GM19467 (cell line): Measurements from ENCODE around the gene LPCAT4.
"Not testable (repeated sequence)": the region's sequence is repeated elsewhere in the genome, so short reads cannot be mapped to it uniquely, and the experiment has no call there.

ENCODE experiments used
- ATAC-seq: cut with Tn5 transposase; IDR thresholded peaks from one replicate; pipeline ENCODE4 v1.9.1; 2021; ENCODE audit warnings: mild to moderate bottlenecking, moderate library complexity; ENCODE audit not compliant: unreplicated experiment

Gene LPCAT4

GRCh38 chr15:34367101-34368081, at the start of gene LPCAT4:
TSS of gene LPCAT4 (minus strand) at chr15:34367196. CDS start at chr15:34367100, 96 bp downstream.
- ATAC-seq = peak; percentile 75

- ATAC-seq = not testable (repeated sequence)
Measured at GRCh38 chr15:34409511-34409910, 42.5 kb upstream of the LPCAT4 start.

DNA sequence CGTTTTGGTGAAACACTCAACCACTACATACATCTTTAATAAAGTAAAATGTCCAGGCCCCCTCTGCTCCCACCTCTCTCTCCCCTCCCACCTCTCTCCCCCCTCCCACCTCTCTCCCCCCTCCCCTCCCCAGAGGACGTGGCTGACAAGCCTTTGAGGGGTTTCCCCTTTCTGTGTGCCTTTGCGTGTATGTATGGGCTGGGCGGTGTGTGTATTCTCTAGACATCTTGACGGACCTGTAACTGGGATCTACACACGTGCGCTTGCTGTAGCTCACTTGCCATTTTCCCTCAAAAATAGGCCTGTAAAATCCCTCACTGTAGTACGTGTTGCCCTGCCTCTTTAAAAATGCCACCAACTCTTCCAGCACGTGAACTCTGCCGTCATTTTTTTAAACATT, 42.0 kb upstream of the LPCAT4 start:
- not testable (repeated sequence) for ATAC-seq

GRCh38 chr15:34403899-34404298, 36.9 kb upstream of the LPCAT4 start:
- ATAC-seq = peak; percentile 45

- peak; percentile 47 for ATAC-seq
Measured at GRCh38 chr15:34403160-34403598, 36.2 kb upstream of the LPCAT4 start.

DNA sequence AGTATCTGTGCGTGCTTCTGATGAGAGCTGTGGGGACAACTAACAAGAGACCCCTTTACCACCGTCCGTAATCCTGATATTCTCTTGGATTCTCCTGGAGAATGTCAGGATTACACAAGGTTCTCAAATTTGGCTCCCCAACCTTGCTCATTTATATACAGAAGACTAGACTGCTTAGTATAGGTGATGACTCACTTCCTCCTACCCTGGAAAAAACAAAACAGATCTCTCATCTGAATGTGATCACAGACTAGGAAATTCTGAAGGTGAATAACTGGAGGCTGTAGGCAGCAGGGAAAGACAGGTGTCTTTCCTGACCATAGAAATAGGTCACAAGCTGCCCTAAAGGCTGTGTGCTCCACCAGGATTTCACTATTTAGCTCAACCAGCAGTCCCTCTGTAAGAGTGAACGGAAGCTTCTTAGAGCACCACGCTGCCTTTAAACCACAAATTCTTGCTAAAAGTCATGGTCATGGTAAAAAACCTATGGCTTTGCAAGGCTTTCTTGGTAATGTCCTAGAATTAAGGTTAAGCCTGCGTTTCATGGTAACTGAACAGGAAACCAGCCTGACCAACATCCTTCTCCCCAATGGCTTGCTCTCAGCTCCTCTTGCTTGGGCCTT, 30.8 kb upstream of the LPCAT4 start:
- not testable (repeated sequence) for ATAC-seq

- ATAC-seq = not testable (repeated sequence)
Measured at GRCh38 chr15:34392981-34393380, 26.0 kb upstream of the LPCAT4 start.

GRCh38 chr15:34389594-34390086, 22.6 kb upstream of the LPCAT4 start:
- ATAC-seq = not testable (repeated sequence)

- ATAC-seq = not testable (repeated sequence)
Measured at GRCh38 chr15:34381829-34382521, 15.0 kb upstream of the LPCAT4 start.

- ATAC-seq = not testable (repeated sequence)
Measured at GRCh38 chr15:34380491-34380890, 13.5 kb upstream of the LPCAT4 start.

DNA sequence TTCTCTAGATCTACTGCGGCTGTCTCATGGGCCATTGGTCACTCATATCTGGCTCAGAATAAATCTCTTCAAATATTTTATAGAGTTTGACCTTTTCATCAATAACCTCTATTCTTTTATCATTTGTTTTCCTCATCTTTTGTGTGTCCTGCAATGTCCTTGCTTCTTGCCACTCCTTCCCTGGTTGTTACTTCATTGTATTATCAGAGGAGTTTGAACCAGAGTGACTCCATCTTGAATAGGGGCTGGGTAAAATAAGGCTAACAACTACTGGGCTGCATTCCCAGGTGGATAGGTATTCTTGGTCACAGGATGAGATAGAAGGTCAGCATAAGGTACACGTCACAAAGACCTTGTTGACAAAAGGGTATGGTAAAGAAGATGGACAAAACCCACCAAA, 9.9 kb upstream of the LPCAT4 start:
- no peak for ATAC-seq

- not testable (repeated sequence) for ATAC-seq
Measured at GRCh38 chr15:34375541-34375940, 8.5 kb upstream of the LPCAT4 start.

DNA sequence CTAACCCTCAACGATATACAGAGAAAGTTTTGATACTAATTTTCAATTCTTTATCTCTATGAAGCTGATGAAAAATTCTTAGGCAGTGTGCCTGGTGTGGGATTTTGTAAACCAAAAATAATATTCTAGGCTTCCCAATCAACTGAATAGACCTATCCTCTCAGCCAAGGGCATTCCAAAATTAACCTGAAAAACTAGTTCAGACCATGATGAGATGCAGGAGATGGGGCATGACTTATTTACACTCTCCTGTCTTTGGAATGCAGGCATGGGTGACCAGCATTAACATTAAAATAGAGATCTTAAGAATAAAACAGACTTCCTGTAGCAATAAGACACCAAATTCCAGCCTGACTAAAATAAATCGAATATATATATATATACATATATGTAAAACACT, 7.8 kb upstream of the LPCAT4 start:
- no peak for ATAC-seq

DNA sequence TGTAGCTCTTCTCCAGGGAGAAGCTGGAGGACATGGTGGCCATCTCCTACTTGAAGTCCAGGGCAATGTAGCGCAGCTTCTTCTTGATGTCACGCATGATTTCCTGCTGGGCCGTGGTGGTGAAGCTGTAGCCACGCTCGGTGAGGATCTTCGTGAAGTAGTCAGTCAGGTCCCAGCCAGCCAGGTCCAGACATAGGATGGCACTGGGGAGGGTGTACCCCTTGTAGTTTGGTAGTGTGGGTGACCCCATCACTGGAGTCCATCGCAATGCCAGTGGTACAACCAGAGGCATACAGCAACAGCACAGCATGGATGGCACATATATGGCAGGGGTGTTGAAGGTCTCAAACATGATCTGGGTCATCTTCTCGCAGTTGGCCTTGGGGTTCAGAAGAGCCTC, 7.0 kb upstream of the LPCAT4 start:
- ATAC-seq = no peak

GRCh38 chr15:34370643-34371042, 3.6 kb upstream of the LPCAT4 start:
- ATAC-seq = no peak

DNA sequence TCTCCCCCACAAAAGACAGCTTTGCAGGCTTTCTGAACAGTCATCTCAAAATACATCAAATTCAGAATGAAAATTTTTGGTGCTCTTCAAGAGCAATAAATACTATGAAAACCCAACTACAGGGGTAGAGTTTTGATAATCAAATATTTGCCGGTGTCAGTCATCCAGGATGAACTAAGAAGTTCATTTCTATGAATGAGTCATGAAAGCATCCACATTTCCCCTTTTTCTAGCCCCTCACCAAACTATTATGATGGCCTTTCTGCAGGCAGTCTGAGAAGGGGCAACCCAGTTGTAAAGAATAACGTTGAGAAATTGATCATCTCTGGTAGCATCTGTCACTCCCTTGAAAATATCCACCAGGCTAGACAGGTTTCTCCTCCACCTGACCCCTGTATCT, 3.1 kb upstream of the LPCAT4 start:
- no peak for ATAC-seq

GRCh38 chr15:34366271-34367065, 528 bp downstream of the LPCAT4 start:
- no peak for ATAC-seq

DNA sequence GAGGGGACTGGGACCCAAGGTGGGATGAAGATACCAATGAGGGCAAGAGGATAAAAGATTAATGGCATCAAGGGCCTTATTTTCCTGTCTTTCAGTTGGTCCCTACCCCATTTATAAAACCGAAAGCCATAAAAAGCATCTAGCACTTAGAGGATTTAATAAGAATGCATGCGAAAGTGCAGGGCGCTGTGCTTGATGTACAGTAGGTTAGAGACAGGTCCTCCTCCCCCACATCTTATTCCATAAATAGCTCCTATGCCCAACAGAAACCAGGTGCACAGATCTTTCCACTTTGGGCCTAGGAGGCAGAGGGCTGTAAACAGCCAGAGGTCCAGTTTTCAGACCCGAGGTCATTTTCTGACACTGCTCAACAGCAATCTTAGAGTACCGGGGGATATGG, 1.2 kb downstream of the LPCAT4 start:
- ATAC-seq = no peak

GRCh38 chr15:34365091-34365825, 1.7 kb downstream of the LPCAT4 start:
- no peak for ATAC-seq

GRCh38 chr15:34364041-34364440, 3.0 kb downstream of the LPCAT4 start:
- no peak for ATAC-seq
